HepG2 (cell line): ENCODE results near the gene PPP1R15A. TPM values are rescaled to one million over a fixed set of nuclear protein-coding genes. Genes with fewer than 3 reads are reported as not detected.

Source experiments
- ARHGAP35 ChIP-seq: sonication (generic); formaldehyde crosslinking; IDR thresholded peaks from 2 replicates; pipeline ENCODE4 v1.9.0; 2022; ENCODE audit warnings: mild to moderate bottlenecking, inconsistent platforms, moderate library complexity, missing genetic modification reagents, borderline replicate concordance
- BATF2 ChIP-seq: sonication (generic); formaldehyde crosslinking; IDR thresholded peaks from 2 replicates; pipeline ENCODE4 v1.8.0; 2022; ENCODE audit warnings: mild to moderate bottlenecking, missing genetic modification reagents, moderate library complexity
- DZIP1 ChIP-seq: sonication (generic); formaldehyde crosslinking; IDR thresholded peaks from 2 replicates; pipeline ENCODE4 v1.5.0; 2020; ENCODE audit warnings: mild to moderate bottlenecking, missing genetic modification reagents
- MYC ChIP-seq: sonication (generic); formaldehyde crosslinking; IDR thresholded peaks from 2 replicates; pipeline ENCODE4 v1.9.0; 2021; ENCODE audit warnings: missing genetic modification reagents, borderline replicate concordance
- NFYC ChIP-seq: IDR thresholded peaks from 2 replicates; pipeline ENCODE4 v1.6.1; 2016; ENCODE audit warnings: missing genetic modification reagents, missing compliant biosample characterization
- NKX3-1 ChIP-seq: sonication (generic); formaldehyde crosslinking; IDR thresholded peaks from 2 replicates; pipeline ENCODE4 v1.5.0; 2020; ENCODE audit warnings: missing genetic modification reagents
- NR2F1 ChIP-seq, 2 experiments: fragments of 450-650 bp in 1 of 2; formaldehyde crosslinking in 1 of 2; IDR thresholded peaks; 2 replicates each; pipeline versions ENCODE4 v1.5.0 to v1.6.1; 2016 to 2020; ENCODE audit warnings: mild to moderate bottlenecking in 1 of 2, missing compliant biosample characterization in 1 of 2, missing genetic modification reagents in 1 of 2, moderate library complexity in 1 of 2
- NRL ChIP-seq: sonication (generic); formaldehyde crosslinking; IDR thresholded peaks from 2 replicates; pipeline ENCODE4 v1.5.0; 2020; ENCODE audit warnings: missing genetic modification reagents, mild to moderate bottlenecking, moderate library complexity, borderline replicate concordance
- POLR2G ChIP-seq: fragments of 200-400 bp; formaldehyde crosslinking; IDR thresholded peaks from 2 replicates; pipeline ENCODE4 v1.6.1; 2018; ENCODE audit warnings: mild to moderate bottlenecking, low read depth, low read length, moderate library complexity
- PREB ChIP-seq: sonication (generic); formaldehyde crosslinking; IDR thresholded peaks from 2 replicates; pipeline ENCODE4 v1.4.0; 2020; ENCODE audit warnings: missing genetic modification reagents
- SOX6 ChIP-seq, 2 experiments: fragments of 450-650 bp in 1 of 2; sonication (generic) in 1 of 2; formaldehyde crosslinking in 1 of 2; IDR thresholded peaks; 2 replicates each; pipeline versions ENCODE4 v1.4.0 to v1.6.1; 2017 to 2020; ENCODE audit warnings: antibody characterized with exemption in 1 of 2, mild to moderate bottlenecking in 1 of 2, missing genetic modification reagents in 1 of 2
- SP4 ChIP-seq: sonication (generic); formaldehyde crosslinking; IDR thresholded peaks from 2 replicates; pipeline ENCODE4 v1.8.1; 2023; ENCODE audit warnings: mild to moderate bottlenecking, missing genetic modification reagents
- SUZ12 ChIP-seq: fragments of 150-350 bp; IDR thresholded peaks from 2 replicates; pipeline ENCODE4 v1.6.1; 2014; ENCODE audit warnings: low read depth, low read length
- TARDBP ChIP-seq: sonication (generic); formaldehyde crosslinking; IDR thresholded peaks from 2 replicates; pipeline ENCODE4 v1.8.0; 2022; ENCODE audit warnings: mild to moderate bottlenecking, missing genetic modification reagents
- TFE3 ChIP-seq: IDR thresholded peaks from 2 replicates; pipeline ENCODE4 v1.6.1; 2016
- ZBTB42 ChIP-seq: sonication (generic); formaldehyde crosslinking; IDR thresholded peaks from 2 replicates; pipeline ENCODE4 v1.5.0; 2020; ENCODE audit warnings: mild to moderate bottlenecking, missing genetic modification reagents
- ZFAT ChIP-seq: sonication (generic); formaldehyde crosslinking; conservative IDR thresholded peaks from 2 replicates; pipeline ENCODE4 v1.8.1; 2023; ENCODE audit warnings: missing genetic modification reagents, inconsistent platforms
- ZNF124 ChIP-seq: sonication (generic); formaldehyde crosslinking; IDR thresholded peaks from 2 replicates; pipeline ENCODE4 v1.4.0; 2020; ENCODE audit warnings: missing genetic modification reagents
- ZNF34 ChIP-seq: sonication (generic); formaldehyde crosslinking; IDR thresholded peaks from 2 replicates; pipeline ENCODE4 v1.4.0; 2020; ENCODE audit warnings: mild to moderate bottlenecking, missing genetic modification reagents, borderline replicate concordance
- ZNF354B ChIP-seq: sonication (generic); formaldehyde crosslinking; IDR thresholded peaks from 2 replicates; pipeline ENCODE4 v1.8.0; 2022; ENCODE audit warnings: mild to moderate bottlenecking, missing genetic modification reagents
- ZNF510 ChIP-seq: sonication (generic); formaldehyde crosslinking; IDR thresholded peaks from 2 replicates; pipeline ENCODE4 v1.4.0; 2020; ENCODE audit warnings: low read depth, mild to moderate bottlenecking, missing genetic modification reagents
- ZNF567 ChIP-seq: sonication (generic); formaldehyde crosslinking; IDR thresholded peaks from 2 replicates; pipeline ENCODE4 v1.8.1; 2023; ENCODE audit warnings: mild to moderate bottlenecking, missing genetic modification reagents, borderline replicate concordance
- ZNF883 ChIP-seq: sonication (generic); formaldehyde crosslinking; IDR thresholded peaks from 2 replicates; pipeline ENCODE4 v1.5.1; 2020; ENCODE audit warnings: mild to moderate bottlenecking, missing genetic modification reagents; ENCODE audit errors: not compliant biosample characterization
- polyA plus RNA-seq, 8 experiments: library from polyadenylated mRNA; depleted of rRNA in 3 of 8; stranded (reverse) in 7 of 8; unstranded in 1 of 8; fragments of >200 nt; fragmentation: Illumina TruSeq in 4 of 8; extraction: Trizol in 4 of 8; gene quantifications; 2 replicates each; pipeline versions ENCODE4 v1.2.1 to v1.2.3, GENCODE V29; 2011 to 2016; ENCODE audit warnings: low read depth in 4 of 8, missing spikeins in 1 of 8, mixed read lengths in 1 of 8; ENCODE audit not compliant: insufficient read depth in 1 of 8
- total RNA-seq, 5 experiments: library from RNA; depleted of rRNA; stranded (reverse); fragments of >200 nt; fragmentation: Illumina TruSeq; extraction: Trizol; gene quantifications; 2 replicates each; pipeline ENCODE4 v1.2.3, GENCODE V29; 2016; ENCODE audit warnings: low read depth in 1 of 5

Gene PPP1R15A
- total and polyA plus RNA-seq, 2 of the 13 experiments (the other 11 are each of a cell fraction or from before 2014, with no cell fraction given) = 15.6 to 18.5 TPM

- TF ChIP-seq TFE3 (CRISPR knock-in tag) (peak; percentile 40; the same call in 1 of the 2 replicates), ZNF883 (CRISPR knock-in tag) (peak; percentile 55), NR2F1 (CRISPR knock-in tag; IDR thresholded peaks at IDR 0.05) (peak in 1 of 2 experiments; percentile 10; a peak in 2 of 4 replicates), SUZ12 (peak; percentile 47), NFYC (peak; percentile 83), ARHGAP35 (CRISPR knock-in tag) (peak; percentile 10; the same call in 1 of the 2 replicates), PREB (CRISPR knock-in tag) (no peak), SP4 (CRISPR knock-in tag) (peak; percentile 94), ZNF354B (CRISPR knock-in tag) (peak; percentile 36; the same call in 1 of the 2 replicates), ZNF567 (CRISPR knock-in tag) (no peak), BATF2 (CRISPR knock-in tag) (no peak), ZNF510 (CRISPR knock-in tag) (peak; percentile 68; the same call in 1 of the 2 replicates), TARDBP (CRISPR knock-in tag) (0 out of 2 replicates have a peak, but pooled peaks have one; percentile 34), POLR2G (peak; percentile 82), NKX3-1 (CRISPR knock-in tag) (0 out of 2 replicates have a peak, but pooled peaks have one; percentile 75), ZNF34 (CRISPR knock-in tag) (0 out of 2 replicates have a peak, but pooled peaks have one; percentile 73), ZNF124 (peak; percentile 26; the same call in 1 of the 2 replicates), NRL (peak; percentile 58; the same call in 1 of the 2 replicates), DZIP1 (CRISPR knock-in tag) (no peak; the same call in 1 of the 2 replicates), ZFAT (CRISPR knock-in tag) (0 out of 2 replicates have a peak, but pooled peaks have one; percentile 59), ZBTB42 (CRISPR knock-in tag) (peak; percentile 58; the same call in 1 of the 2 replicates), MYC (CRISPR knock-in tag) (peak; percentile 55; the same call in 1 of the 2 replicates), SOX6 (IDR thresholded peaks at IDR 0.05) (no peak), SOX6 (CRISPR knock-in tag; IDR thresholded peaks at IDR 0.05) (peak; percentile 41; the same call in 1 of the 2 replicates)
Measured at GRCh38 chr19:48899781-48900476, 27.7 kb downstream of the PPP1R15A start, which contains the start of gene NUCB1 (continued).
